DLD1 (cell line): ENCODE measurements around the gene CYB561A3.

Experiments
- in situ Hi-C: cut with HindIII; loops from 2 replicates; pipeline ENCODE4 v1.10.0; 2017; ENCODE audit warnings: low sequenced_read_pairs

Gene CYB561A3

DNA sequence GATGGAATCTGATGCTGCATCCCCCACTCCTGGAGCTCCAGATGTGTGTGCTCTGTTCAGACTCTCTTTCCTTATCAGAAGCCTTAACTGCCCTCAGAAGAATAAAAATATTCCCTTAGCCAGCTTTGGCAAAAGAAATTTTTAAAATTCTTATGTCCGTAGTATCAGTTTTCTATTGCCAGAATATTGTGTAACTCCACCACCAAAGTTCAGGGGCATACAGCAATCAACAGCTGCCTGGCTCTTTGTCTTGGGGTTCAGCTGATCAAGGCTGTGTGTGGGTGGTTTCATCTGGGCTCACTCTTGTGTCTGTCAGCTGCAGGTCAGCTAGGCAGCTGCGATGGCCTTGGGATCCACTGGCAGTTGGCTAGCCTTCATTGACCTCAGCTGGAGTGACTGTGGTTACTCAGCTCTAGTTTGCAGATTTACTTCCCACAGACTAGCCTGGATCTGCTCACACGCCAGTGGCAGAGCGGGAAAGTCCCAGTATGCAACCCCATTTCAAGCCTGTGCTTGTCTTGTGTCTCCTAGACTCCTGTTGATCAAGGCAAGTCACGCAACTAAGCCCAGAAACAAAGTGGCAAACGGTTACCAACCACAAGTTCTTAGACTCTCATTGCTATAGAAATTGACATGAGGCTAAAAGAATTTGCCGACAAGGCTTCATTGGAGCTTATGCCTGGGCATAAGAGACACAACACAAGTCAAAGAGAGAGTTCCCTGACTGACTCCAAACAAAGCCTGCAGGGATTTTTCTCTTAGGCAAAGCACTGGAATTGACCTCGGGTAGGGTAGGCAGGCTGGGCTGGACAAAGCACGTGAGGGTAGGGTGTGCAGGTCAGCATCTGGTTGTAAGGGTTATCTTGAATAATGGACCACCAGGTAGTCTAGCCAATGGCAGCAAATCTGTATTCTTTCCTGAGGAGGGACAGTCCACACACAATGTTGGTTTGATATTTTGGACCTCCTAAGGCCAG, 8.0 kb upstream of the CYB561A3 start:
- in situ Hi-C loops, result no loop called here

GRCh38 chr11:61368646-61369045, 7.0 kb upstream of the CYB561A3 start:
- in situ Hi-C loops, result no loop called here

DNA sequence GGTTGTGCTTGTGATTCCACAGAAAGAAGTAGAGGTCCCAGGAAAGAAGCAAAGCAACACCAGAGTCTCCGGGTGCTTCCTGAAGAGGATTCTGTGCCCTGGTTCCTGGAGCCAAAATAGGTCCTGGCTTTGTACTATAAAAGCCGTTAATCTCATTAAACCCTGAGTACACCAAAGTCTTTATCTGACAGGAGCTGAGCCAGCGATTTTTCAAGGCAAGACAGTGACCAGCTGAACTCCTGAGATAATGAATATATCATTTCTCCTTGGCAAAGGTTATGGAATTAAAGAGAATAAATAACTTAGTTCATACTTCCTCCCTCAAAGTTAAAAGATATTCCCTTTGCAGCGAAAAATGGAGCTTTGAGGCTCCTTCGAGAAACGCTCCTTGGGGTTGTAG, 5.7 kb upstream of the CYB561A3 start:
- in situ Hi-C loops, result no loop called here

DNA sequence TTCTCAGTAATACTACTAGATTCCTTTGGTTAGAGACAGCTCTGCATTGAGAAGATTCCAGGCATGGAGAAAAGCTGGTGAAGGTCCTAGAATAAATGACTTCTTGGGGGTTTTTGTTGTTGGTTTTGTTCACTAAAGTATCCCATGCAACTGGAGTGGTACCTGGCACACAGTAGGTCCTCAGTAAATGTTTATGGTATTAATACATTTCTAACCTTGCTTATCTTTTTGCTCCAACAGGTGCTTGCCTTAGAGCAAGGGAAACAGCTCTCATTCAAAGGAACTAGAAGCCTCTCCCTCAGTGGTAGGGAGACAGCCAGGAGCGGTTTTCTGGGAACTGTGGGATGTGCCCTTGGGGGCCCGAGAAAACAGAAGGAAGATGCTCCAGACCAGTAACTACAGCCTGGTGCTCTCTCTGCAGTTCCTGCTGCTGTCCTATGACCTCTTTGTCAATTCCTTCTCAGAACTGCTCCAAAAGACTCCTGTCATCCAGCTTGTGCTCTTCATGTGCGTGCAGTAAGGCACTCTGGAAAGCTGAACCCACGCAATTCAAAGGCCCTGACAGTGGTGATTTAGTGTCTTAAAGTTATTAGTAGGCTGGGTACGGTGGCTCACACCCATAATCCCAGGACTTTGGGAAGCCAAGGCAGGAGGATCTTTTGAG, 2.5 kb upstream of the CYB561A3 start:
- in situ Hi-C loops, result no loop called here

DNA sequence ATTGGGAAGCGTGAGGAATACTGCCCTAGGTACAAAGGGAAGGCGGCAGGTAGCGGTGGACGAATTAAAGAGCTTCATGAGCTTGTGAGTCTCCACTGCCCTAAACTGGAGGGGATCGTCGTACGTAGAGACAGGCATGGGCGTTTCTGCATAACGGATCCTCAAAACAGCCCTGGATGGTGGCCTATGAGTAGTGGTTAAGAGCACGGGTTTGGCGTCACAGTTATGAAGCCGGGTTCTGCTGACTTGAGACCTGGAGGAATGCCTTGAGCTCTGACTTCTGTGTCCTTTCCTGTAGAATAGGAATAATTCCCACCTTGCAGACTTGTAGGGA, 827 bp upstream of the CYB561A3 start:
- in situ Hi-C loops, result no loop called here

DNA sequence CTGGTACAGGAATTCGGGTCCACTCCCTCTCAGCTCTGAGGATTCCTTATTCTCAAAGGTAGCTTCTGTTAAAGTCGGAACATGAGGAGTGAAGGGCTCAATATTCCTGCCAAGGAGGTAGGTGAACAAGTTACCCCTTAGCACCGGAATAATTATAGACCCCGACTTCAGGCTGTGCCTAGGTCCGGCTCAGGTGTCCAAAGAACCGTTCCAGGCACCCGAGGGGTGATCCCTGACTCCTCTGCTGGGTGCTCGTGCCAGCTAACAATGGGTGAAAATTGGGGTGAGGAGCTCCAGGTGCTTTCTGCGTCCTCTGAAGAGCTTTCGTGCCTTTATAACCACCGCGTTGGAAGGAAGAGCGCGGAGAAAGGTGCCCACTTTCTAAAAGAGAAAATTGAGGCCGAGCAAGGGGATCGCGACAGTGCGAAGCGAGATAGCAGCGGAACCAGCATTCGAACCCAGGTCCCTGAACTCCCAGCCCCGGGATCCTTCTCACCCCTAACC, 393 bp downstream of the CYB561A3 start:
- in situ Hi-C loops, result no loop called here

- in situ Hi-C loops, result no loop called here
Measured at GRCh38 chr11:61359516-61359915, 2.2 kb downstream of the CYB561A3 start.

DNA sequence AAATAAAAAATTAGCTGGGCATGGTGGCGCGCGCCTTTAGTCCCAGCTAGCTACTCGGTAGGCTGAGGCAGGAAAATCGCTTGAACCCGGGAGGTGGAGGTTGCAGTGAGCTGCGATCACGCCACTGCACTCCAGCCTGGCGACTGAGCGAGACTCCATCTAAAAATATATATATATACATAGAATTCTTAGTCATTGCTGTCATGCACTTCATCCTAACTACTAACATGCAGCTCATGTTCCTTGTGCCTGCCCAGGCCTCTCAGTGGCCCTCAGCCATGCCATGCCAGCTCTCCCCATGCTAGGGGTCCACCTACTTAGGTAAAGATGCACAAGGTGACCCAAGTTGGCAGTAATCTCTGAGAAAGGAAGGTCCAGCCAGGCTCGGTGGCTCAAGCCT, 3.1 kb downstream of the CYB561A3 start:
- in situ Hi-C loops, result no loop called here

DNA sequence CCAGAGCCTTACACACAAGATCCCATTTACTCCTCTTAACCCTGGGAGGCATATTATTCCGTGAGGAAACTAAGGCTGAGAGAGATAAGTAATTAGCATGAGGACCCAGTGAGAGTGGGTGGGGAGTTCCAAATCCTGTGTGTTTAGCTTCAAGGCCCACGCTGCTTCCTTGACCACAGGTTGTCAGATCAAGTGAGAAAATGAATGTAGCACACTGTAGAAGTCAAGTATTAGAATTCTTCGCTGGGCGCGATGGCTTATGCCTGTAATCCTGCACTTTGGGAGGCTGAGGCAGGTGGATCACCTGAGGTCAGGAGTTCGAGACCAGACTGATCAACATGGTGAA, 3.8 kb downstream of the CYB561A3 start:
- in situ Hi-C loops, result no loop called here

DNA sequence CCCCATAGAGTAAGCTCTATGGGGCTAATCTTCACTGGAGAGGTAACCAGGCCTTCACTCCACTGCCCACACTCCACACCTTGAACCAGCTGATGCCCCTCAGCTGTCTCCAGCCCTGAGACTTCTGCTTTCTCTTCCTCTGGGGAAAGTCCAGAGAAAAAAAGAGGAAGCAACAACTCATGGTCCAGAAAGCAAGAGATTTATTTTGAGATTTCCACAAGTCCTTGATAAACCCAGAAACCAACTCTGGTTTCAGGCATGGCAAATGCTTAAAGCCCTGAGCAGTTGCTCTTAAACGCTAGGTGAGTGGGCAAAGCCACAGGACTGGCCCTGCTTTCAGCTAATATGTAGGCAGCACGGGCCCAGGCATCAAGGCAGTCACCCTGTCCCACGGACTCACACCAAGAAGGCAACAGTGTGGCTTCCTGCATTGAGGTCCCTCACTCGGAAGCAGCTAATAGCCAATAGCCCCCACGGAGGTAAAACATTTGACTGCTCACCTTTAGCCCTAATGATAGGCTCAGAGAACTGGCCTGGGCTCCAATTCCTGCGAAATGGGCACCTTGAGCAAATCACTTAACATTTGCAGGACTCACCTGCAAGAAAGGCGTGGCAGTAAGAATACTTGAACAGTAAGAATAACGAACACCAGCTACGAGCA, 4.3 kb downstream of the CYB561A3 start:
- in situ Hi-C loops, result no loop called here

GRCh38 chr11:61356706-61357105, 5.0 kb downstream of the CYB561A3 start:
- in situ Hi-C loops, result no loop called here

DNA sequence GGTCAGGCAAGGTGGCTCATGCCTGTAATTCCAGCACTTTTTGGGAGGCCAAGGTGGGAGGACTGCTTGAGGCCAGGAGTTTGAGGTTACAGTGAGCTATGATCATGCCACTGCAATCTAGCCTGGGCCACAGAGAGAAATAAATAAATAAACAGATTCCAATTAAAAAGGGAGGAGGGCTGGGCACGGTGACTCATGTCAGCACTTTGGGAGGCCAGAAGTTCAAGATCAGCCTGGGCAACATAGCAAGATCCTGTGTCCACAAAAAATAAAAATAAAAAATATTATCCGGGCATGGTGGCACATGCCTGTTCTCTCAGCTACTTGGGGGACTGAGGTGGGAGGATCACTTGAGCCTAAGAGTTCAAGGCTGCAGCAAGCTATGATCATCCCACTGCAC, 7.5 kb downstream of the CYB561A3 start:
- in situ Hi-C loops, result no loop called here

DNA sequence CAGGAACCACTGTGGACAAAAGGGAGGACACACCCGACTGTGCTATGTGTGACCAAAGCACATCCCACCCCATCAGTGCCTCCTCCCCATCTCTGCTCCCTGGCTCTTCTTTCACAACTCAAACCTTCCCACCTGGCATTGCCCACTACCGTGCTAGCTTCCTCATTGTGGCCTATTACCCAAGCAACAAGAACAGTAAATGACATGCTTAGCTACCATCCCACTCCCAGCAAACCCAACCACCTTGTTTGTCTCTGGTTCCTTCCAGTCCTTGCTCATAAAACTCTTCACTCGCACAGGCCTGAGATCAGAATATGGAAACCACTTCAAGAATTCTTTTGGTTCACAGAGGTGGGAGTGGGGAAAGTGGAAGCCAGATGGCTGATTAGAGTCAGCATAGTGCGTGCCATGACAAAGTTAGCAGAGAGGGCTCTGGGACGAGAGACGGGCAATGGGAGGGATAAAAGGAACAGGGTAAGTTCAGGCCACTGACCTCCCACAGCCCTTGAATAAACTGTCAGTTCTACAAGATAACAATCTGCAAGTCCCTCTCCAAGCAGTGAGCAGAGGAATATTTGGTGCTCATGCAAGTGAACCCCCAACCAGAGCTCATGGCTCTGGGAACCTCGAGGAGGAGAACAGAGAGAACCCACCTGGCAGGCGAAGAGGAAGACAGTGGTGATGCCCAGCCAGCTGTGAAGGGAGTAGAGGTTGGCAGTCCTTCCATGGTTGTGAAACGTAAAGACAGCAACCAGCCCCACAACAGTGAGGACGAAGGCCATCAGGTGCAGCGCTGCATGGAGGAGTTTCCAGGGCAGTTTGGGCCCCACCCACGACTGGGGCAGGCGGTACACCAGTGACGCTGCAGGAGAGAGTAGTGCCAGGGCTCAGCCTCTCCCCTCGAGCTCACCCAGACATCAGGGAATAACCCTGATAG, 8.3 kb downstream of the CYB561A3 start:
- in situ Hi-C loops, result no loop called here

DNA sequence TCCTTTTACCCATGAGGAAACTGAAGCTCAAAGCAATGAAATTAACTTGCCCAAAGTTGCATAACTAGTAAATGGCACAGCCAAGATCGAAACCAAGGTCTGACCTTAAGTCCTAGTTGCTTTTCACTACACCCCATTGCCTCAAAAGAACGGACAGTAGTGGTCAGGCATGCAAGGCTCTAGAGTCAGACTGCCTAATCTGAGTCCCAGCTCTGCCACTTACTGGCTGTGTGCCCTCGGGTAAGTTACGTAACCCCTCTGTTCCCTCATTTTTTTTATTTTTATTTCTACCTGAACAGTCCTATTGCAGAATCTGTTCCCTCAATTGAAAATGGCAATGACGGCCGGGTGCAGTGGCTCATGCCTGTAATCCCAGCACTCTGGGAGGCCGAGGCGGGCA, 9.6 kb downstream of the CYB561A3 start:
- in situ Hi-C loops, result no loop called here

GRCh38 chr11:61350803-61351202, 10.9 kb downstream of the CYB561A3 start:
- in situ Hi-C loops, result no loop called here

- in situ Hi-C loops, result no loop called here
Measured at GRCh38 chr11:61350336-61350735, 11.3 kb downstream of the CYB561A3 start.

- in situ Hi-C loops, result no loop called here
Measured at GRCh38 chr11:61349916-61350315, 11.8 kb downstream of the CYB561A3 start.

DNA sequence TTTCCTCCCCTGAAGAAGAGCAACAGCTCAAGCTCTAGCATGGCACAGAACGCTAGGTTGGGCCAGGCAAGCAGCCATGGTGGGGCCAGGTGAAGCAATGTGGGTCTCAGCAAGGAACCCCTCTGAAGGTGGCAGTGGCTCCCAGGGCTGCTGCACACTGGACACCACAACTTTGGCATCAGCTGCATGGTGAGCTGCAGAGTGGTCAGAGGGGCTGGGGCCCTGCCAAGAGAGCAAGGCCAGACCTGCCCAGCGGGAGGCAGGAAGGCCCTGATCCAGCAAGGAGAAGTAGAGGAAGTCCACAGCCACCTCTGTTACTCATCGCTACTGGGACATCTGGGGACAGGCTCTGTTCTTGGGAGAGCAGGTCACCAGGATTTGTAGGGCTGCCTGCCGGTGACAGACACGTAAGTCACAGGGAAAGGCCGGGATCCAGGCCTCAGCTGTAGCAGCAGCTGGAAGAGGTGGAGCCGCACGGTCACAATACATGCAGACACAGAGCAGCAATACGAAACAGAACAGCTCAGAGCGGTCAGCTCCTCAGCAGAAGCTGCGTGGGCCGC, 12.4 kb downstream of the CYB561A3 start:
- in situ Hi-C loops, result no loop called here

- in situ Hi-C loops, result no loop called here
Measured at GRCh38 chr11:61347916-61348461, 13.7 kb downstream of the CYB561A3 start.
